HG03196 (cell line): ENCODE measurements around the gene DRC3.
"Not testable (repeated sequence)": the region's sequence is repeated elsewhere in the genome, so short reads cannot be mapped to it uniquely, and the experiment has no call there.

ENCODE experiments used
- ATAC-seq: cut with Tn5 transposase; IDR thresholded peaks from one replicate; pipeline ENCODE4 v1.9.1; 2021; ENCODE audit not compliant: unreplicated experiment

The DRC3 gene

GRCh38 chr17:17989618-17990017 lies 17.0 kb downstream of the DRC3 start:
- ATAC-seq = no peak

GRCh38 chr17:17990282-17990681 lies 17.6 kb downstream of the DRC3 start:
- ATAC-seq = no peak

GRCh38 chr17:17993366-17993765 lies 20.7 kb downstream of the DRC3 start:
- ATAC-seq = no peak

- no peak for ATAC-seq
Measured at GRCh38 chr17:17993852-17994251, 21.2 kb downstream of the DRC3 start.

GRCh38 chr17:17994271-17995069 lies 21.8 kb downstream of the DRC3 start:
- ATAC-seq = no peak

GRCh38 chr17:17995887-17996286 lies 23.2 kb downstream of the DRC3 start:
- not testable (repeated sequence) for ATAC-seq

- ATAC-seq = no peak
Measured at GRCh38 chr17:17998934-17999333, 26.3 kb downstream of the DRC3 start.

- ATAC-seq = no peak
Measured at GRCh38 chr17:17999364-18000029, 26.8 kb downstream of the DRC3 start.

GRCh38 chr17:18000030-18000408 lies 27.4 kb downstream of the DRC3 start:
- ATAC-seq = no peak

GRCh38 chr17:18002171-18002570 lies 29.5 kb downstream of the DRC3 start:
- ATAC-seq = no peak

GRCh38 chr17:18004345-18004744 lies 31.7 kb downstream of the DRC3 start:
- no peak for ATAC-seq

GRCh38 chr17:18004884-18005305 lies 32.2 kb downstream of the DRC3 start:
- ATAC-seq = no peak

GRCh38 chr17:18005496-18005895 lies 32.8 kb downstream of the DRC3 start:
- no peak for ATAC-seq

GRCh38 chr17:18006495-18007239 lies 34.0 kb downstream of the DRC3 start:
- no peak for ATAC-seq

GRCh38 chr17:18008496-18009268 lies 36.0 kb downstream of the DRC3 start:
- no peak for ATAC-seq

- ATAC-seq = no peak
Measured at GRCh38 chr17:18009609-18010420, 37.2 kb downstream of the DRC3 start.

GRCh38 chr17:18011286-18011685 lies 38.6 kb downstream of the DRC3 start:
- ATAC-seq = no peak

GRCh38 chr17:18014006-18014405 lies 41.3 kb downstream of the DRC3 start:
- no peak for ATAC-seq

- ATAC-seq = no peak
Measured at GRCh38 chr17:18015593-18015992, 42.9 kb downstream of the DRC3 start.

GRCh38 chr17:18016426-18016825 lies 43.8 kb downstream of the DRC3 start:
- ATAC-seq = no peak
